HepG2 (cell line): ENCODE measurements around the gene PASK. TPM values are rescaled to one million over a fixed set of nuclear protein-coding genes. Genes with fewer than 3 reads are reported as not detected.

Source experiments
- ATAC-seq: fragments of 200-7000 bp; cut with Tn5 transposase; 3 replicates; pipeline ENCODE4 v1.9.1; 2020; ENCODE audit warnings: mild to moderate bottlenecking, moderate library complexity
- BruUV-seq: library from RNA; stranded (reverse); fragments of 400-500 nt; replicated peaks from 2 replicates; lab custom pipeline; 2021; lab: Mats Ljungman, UMichigan
- CTCF ChIA-PET: fragments of 300-600 bp; formaldehyde crosslinking; extraction: SDS; loops from one replicate; lab custom pipeline; 2021; ENCODE audit warnings: low total read pairs, inconsistent platforms, low intra/inter-chr PET ratio; lab: Yijun Ruan, JAX
- POLR2A ChIA-PET: fragments of 350-600 bp; sonication (Branson Sonifier 250); formaldehyde crosslinking; loops from one replicate; lab custom pipeline; 2020; ENCODE audit warnings: antibody characterized with exemption, inconsistent platforms; lab: Yijun Ruan, JAX
- DNase-seq: peaks from one replicate; pipeline ENCODE4 v3.0.0-alpha.2; 2015; ENCODE audit warnings: low spot score
- FAIRE-seq: peaks from 3 replicates; lab custom pipeline; 2011; peaks lifted over from hg19 to GRCh38; lab: Jason Lieb, UNC
- H2AFZ ChIP-seq: one replicate; pipeline ENCODE4 v1.6.1; 2011; ENCODE audit warnings: low read length, inconsistent platforms
- H3K27ac ChIP-seq: fragments of 300-600 bp; 3 replicates; pipeline ENCODE4 v1.8.0; 2011; ENCODE audit warnings: mixed run types, mild to moderate bottlenecking, mixed read lengths, low read length, inconsistent platforms; ENCODE audit not compliant: insufficient read depth; ENCODE audit errors: extremely low read length
- H3K27me3 ChIP-seq, 2 experiments: fragments of 200-600 bp in 1 of 2; 2 replicates in 1 of 2; 3 replicates in 1 of 2; pipeline versions ENCODE4 v1.6.0 to v1.8.0; 2011; ENCODE audit warnings: low read length in 2 of 2, mild to moderate bottlenecking in 2 of 2, moderate library complexity in 2 of 2, inconsistent platforms in 1 of 2; ENCODE audit not compliant: insufficient read depth in 2 of 2, control insufficient read depth in 1 of 2
- H3K36me3 ChIP-seq, 2 experiments: fragments of 200-600 bp in 1 of 2; replicated peaks in 1 of 2; 2 replicates in 1 of 2; 3 replicates in 1 of 2; pipeline versions ENCODE4 v1.5.1 to v1.8.0; 2011; ENCODE audit warnings: low read length in 2 of 2, inconsistent platforms in 1 of 2; ENCODE audit not compliant: insufficient read depth in 2 of 2, control insufficient read depth in 1 of 2
- H3K4me1 ChIP-seq: 2 replicates; pipeline ENCODE4 v1.5.1; 2012; ENCODE audit warnings: low read length, inconsistent platforms; ENCODE audit not compliant: insufficient read depth
- H3K4me2 ChIP-seq: 2 replicates; pipeline ENCODE4 v1.6.0; 2011; ENCODE audit warnings: low read depth, low read length, inconsistent platforms
- H3K4me3 ChIP-seq, 3 experiments: fragments of 200-600 bp in 1 of 3; sonication (generic), shearing (Covaris generic) in 1 of 3; replicated peaks in 1 of 3; 2 replicates each; pipeline ENCODE4 v1.5.1; 2011 to 2016; ENCODE audit warnings: low read length in 3 of 3, inconsistent platforms in 2 of 3, low read depth in 2 of 3, mild to moderate bottlenecking in 2 of 3, control low read depth in 1 of 3, mixed read lengths in 1 of 3; ENCODE audit not compliant: insufficient read depth in 1 of 3
- H3K79me2 ChIP-seq: one replicate; pipeline ENCODE4 v1.6.1; 2011; ENCODE audit warnings: low read length, inconsistent platforms; ENCODE audit not compliant: insufficient read depth
- H3K9ac ChIP-seq: 2 replicates; pipeline ENCODE4 v1.6.0; 2011; ENCODE audit warnings: mild to moderate bottlenecking, low read depth, low read length, inconsistent platforms; ENCODE audit not compliant: insufficient read depth
- H3K9me3 ChIP-seq: 2 replicates; pipeline ENCODE4 v1.5.1; 2012; ENCODE audit warnings: mild to moderate bottlenecking, low read length
- H4K20me1 ChIP-seq: 2 replicates; pipeline ENCODE4 v1.6.0; 2011; ENCODE audit warnings: inconsistent platforms, mild to moderate bottlenecking, low read length, moderate library complexity; ENCODE audit not compliant: insufficient read depth
- ELF1 ChIP-seq: sonication (generic); formaldehyde crosslinking; IDR thresholded peaks from 2 replicates; pipeline ENCODE4 v1.4.0; 2020; ENCODE audit warnings: missing genetic modification reagents
- MAFF ChIP-seq: IDR thresholded peaks from 2 replicates; pipeline ENCODE4 v1.6.1; 2011; ENCODE audit warnings: low read depth, low read length, improper control_type of control experiment
- ZNF652 ChIP-seq: IDR thresholded peaks from 2 replicates; pipeline ENCODE4 v1.6.1; 2016; ENCODE audit warnings: low read depth, borderline replicate concordance
- WGBS: methylation state at CpG from one replicate; pipeline ENCODE4 v1.1.6; 2017; ENCODE audit warnings: low lambda C conversion rate; 5-methylcytosine and 5-hydroxymethylcytosine counted together
- in situ Hi-C: cut with HindIII; loops from 2 replicates; pipeline ENCODE4 v1.10.0; 2017; ENCODE audit warnings: low pct_unique_long_range_greater_than_20kb; ENCODE audit not compliant: extremely low pct_ligation_motif_present
- intact Hi-C: fragments of 100-400 bp; cut with micrococcal nuclease; formaldehyde crosslinking; loops from one replicate; pipeline ENCODE4 v1.10.0; 2022; ENCODE audit not compliant: unreplicated experiment
- polyA plus RNA-seq, 8 experiments: library from polyadenylated mRNA; depleted of rRNA in 3 of 8; stranded (reverse) in 7 of 8; unstranded in 1 of 8; fragments of >200 nt; fragmentation: Illumina TruSeq in 4 of 8; extraction: Trizol in 4 of 8; gene quantifications; 2 replicates each; pipeline versions ENCODE4 v1.2.1 to v1.2.3, GENCODE V29; 2011 to 2016; ENCODE audit warnings: low read depth in 4 of 8, missing spikeins in 1 of 8, mixed read lengths in 1 of 8; ENCODE audit not compliant: insufficient read depth in 1 of 8
- total RNA-seq, 5 experiments: library from RNA; depleted of rRNA; stranded (reverse); fragments of >200 nt; fragmentation: Illumina TruSeq; extraction: Trizol; gene quantifications; 2 replicates each; pipeline ENCODE4 v1.2.3, GENCODE V29; 2016; ENCODE audit warnings: low read depth in 1 of 5
- TF ChIP-seq, protein P1 (sequence below): sonication (generic); formaldehyde crosslinking; IDR thresholded peaks from 2 replicates; pipeline ENCODE4 v1.5.0; 2020; ENCODE audit warnings: mild to moderate bottlenecking, missing genetic modification reagents
- TF ChIP-seq, protein P2 (sequence below): sonication (generic); formaldehyde crosslinking; IDR thresholded peaks from 2 replicates; pipeline ENCODE4 v1.5.1; 2020; ENCODE audit warnings: mild to moderate bottlenecking, missing genetic modification reagents

Gene PASK
- total and polyA plus RNA-seq, 2 of the 13 experiments (the other 11 are each of a cell fraction or from before 2014, with no cell fraction given): 6.9 to 17.0 TPM

DNA sequence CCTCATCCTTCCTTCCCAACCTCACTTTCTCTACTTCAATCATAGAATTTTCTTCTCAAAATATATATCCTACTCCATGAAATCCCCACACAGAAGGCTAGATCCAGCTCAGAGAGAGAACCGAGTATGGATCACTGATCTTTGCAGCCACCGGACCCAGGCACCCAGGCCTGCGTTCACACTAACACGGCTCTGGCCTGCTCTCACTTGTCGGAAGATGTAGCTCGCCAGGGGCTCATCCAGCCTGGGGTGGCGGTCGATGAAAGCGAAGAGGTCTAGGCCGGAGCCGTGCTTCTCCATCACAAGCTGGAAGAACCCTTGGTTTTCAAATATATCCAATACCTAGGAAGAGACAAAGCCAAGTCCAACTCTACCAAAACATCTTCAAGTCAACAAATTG, 34.4 kb downstream of the PASK start:
- no peak for ATAC-seq
- no peak overlapping the region for H3K4me2 ChIP-seq
- CTCF ChIA-PET: no interaction called here
- TF ChIP-seq MAFF (no peak), ELF1 (CRISPR knock-in tag) (no peak), ZNF652 (no peak)
- TF ChIP-seq, protein P1, sequence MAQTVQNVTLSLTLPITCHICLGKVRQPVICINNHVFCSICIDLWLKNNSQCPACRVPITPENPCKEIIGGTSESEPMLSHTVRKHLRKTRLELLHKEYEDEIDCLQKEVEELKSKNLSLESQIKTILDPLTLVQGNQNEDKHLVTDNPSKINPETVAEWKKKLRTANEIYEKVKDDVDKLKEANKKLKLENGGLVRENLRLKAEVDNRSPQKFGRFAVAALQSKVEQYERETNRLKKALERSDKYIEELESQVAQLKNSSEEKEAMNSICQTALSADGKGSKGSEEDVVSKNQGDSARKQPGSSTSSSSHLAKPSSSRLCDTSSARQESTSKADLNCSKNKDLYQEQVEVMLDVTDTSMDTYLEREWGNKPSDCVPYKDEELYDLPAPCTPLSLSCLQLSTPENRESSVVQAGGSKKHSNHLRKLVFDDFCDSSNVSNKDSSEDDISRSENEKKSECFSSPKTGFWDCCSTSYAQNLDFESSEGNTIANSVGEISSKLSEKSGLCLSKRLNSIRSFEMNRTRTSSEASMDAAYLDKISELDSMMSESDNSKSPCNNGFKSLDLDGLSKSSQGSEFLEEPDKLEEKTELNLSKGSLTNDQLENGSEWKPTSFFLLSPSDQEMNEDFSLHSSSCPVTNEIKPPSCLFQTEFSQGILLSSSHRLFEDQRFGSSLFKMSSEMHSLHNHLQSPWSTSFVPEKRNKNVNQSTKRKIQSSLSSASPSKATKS (CRISPR knock-in tag): no peak
- TF ChIP-seq, protein P2, sequence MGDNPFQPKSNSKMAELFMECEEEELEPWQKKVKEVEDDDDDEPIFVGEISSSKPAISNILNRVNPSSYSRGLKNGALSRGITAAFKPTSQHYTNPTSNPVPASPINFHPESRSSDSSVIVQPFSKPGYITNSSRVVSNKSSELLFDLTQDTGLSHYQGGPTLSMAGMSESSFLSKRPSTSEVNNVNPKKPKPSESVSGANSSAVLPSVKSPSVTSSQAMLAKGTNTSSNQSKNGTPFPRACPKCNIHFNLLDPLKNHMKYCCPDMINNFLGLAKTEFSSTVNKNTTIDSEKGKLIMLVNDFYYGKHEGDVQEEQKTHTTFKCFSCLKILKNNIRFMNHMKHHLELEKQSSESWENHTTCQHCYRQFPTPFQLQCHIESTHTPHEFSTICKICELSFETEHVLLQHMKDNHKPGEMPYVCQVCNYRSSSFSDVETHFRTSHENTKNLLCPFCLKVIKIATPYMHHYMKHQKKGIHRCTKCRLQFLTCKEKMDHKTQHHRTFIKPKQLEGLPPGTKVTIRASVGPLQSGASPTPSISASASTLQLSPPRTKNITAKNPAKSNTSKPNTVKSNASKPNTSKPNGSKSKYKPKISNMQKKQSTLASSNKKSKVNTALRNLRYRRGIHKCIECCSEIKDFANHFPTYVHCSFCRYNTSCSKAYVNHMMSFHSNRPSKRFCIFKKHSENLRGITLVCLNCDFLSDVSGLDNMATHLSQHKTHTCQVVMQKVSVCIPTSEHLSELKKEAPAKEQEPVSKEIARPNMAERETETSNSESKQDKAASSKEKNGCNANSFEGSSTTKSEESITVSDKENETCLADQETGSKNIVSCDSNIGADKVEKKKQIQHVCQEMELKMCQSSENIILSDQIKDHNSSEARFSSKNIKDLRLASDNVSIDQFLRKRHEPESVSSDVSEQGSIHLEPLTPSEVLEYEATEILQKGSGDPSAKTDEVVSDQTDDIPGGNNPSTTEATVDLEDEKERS (CRISPR knock-in tag): no peak
- no peak overlapping the region for H2AFZ ChIP-seq
- 97% methylated on average over 11 of the region's 11 CpGs for WGBS
- no peaks in the 10 kb centered on the region for H3K79me2 ChIP-seq
- H4K20me1 ChIP-seq: no peaks in the 10 kb centered on the region
- H3K9me3 ChIP-seq: no peaks in the 10 kb centered on the region
- H3K9ac ChIP-seq: no peak overlapping the region
- no peak overlapping the region for H3K4me3 ChIP-seq
- POLR2A ChIA-PET: no interaction called here
- H3K36me3 ChIP-seq: peaks cover 9 to 30% of the 10 kb centered on the region in 2 experiments; a peak in 4 of 5 replicates
- no peak for DNase-seq
- H3K27ac ChIP-seq: no peak overlapping the region
- intact Hi-C loops: no loop called here
- FAIRE-seq: no peak
- no peaks in the 10 kb centered on the region for H3K27me3 ChIP-seq
- no TSS peak for BruUV-seq
- H3K4me1 ChIP-seq: no peaks in the 10 kb centered on the region
- in situ Hi-C loops: no loop called here
